Thyroid gland (tissue), 4 donors: ENCODE results near the gene MLH3. TPM values are rescaled to one million over a fixed set of nuclear protein-coding genes. Genes with fewer than 3 reads are reported as not detected.
A peak's percentile ranks its signal among the peaks of the same experiment; 100 is the strongest.

Experiments
- DNase-seq, 2 donors: peaks; one replicate each; pipeline ENCODE4 v3.0.0-alpha.2; 2019
- H3K27ac ChIP-seq, 3 donors: fragments of 200-600 bp; sonication (generic); 1 replicate in 2 of 3; 2 replicates in 1 of 3; pipeline ENCODE4 v1.5.1; 2016 to 2019; ENCODE audit warnings: mild to moderate bottlenecking in 1 of 3, moderate library complexity in 1 of 3
- H3K27me3 ChIP-seq: fragments of 200-600 bp; sonication (generic); one replicate; pipeline ENCODE4 v1.5.1; 2019
- H3K36me3 ChIP-seq, 2 donors: fragments of 200-600 bp; sonication (generic); one replicate each; pipeline ENCODE4 v1.5.1; 2016 to 2019
- H3K4me1 ChIP-seq, 2 donors: fragments of 200-600 bp; sonication (generic); one replicate each; pipeline ENCODE4 v1.5.1; 2017 to 2019
- H3K4me3 ChIP-seq, 3 donors: fragments of 200-600 bp; sonication (generic); replicated peaks in 1 of 3; 1 replicate in 2 of 3; 2 replicates in 1 of 3; pipeline ENCODE4 v1.5.1; 2016; ENCODE audit warnings: mild to moderate bottlenecking in 1 of 3
- H3K9me3 ChIP-seq: fragments of 200-600 bp; sonication (generic); one replicate; pipeline ENCODE4 v1.5.1; 2017
- POLR2A ChIP-seq, 2 donors: fragments of 450-650 bp; IDR thresholded peaks; one replicate each; pipeline ENCODE4 v1.6.1; 2017; ENCODE audit warnings: antibody characterized with exemption in 2 of 2, mild to moderate bottlenecking in 2 of 2, moderate library complexity in 1 of 2
- WGBS, 2 donors: methylation state at CpG; one replicate each; pipeline ENCODE4 v1.1.5; 2017; 5-methylcytosine and 5-hydroxymethylcytosine counted together
- intact Hi-C: fragments of 100-400 bp; cut with DNase I; formaldehyde crosslinking; loops from one replicate; pipeline ENCODE4 v1.15.1; 2023
- total RNA-seq, 4 donors: library from RNA; depleted of rRNA; stranded (reverse); fragments of >200 nt; gene quantifications; one replicate each; pipeline ENCODE4 v1.2.3, GENCODE V29; 2016
- TF ChIP-seq, protein P1 (sequence below), 6 experiments: fragments of 200-600 bp in 3 of 6; fragments of 450-650 bp in 3 of 6; sonication (generic) in 3 of 6; IDR thresholded peaks; one replicate each; pipeline ENCODE4 v1.5.1; 2016 to 2019; ENCODE audit warnings: antibody characterized with exemption in 6 of 6, mild to moderate bottlenecking in 2 of 6, inconsistent platforms in 1 of 6, moderate library complexity in 1 of 6

Gene MLH3
- total RNA-seq, 4 donors from 2014 or later, result 48.1 to 68.1 (median 57.9) TPM

DNA sequence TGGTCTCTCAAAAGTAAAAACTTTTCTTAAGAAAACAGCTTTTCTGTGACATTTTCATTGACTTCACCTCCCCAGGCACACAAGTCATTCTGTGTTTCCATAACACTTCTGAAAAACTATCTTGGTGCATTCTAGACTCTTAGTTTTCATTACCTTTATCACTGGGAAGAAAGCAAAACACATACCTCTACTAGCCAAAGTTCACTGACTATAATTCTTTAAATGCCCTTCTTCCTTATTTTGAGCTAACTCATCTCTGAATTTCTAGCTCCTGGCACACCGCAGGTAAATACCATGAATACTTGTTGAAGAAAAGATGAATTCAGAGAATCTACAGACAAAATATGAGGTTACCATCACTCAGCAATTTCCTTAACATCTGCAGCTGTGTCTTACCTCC, 21.1 kb downstream of the MLH3 start:
- Histone ChIP-seq H3K27me3 (no peaks in the 10 kb centered on the region), H3K4me1 (peaks cover 6 to 25% of the 10 kb centered on the region in 2 donors), H3K27ac (peak overlapping the region in 2 of 3 donors; percentile 43 to 80), H3K4me3 (no peak overlapping the region), H3K9me3 (no peaks in the 10 kb centered on the region), H3K36me3 (peaks cover 5 to 15% of the 10 kb centered on the region in 2 donors)
- 0% methylated on average over 1 of the region's 1 CpG for WGBS, 2 donors
- TF ChIP-seq, protein P1, sequence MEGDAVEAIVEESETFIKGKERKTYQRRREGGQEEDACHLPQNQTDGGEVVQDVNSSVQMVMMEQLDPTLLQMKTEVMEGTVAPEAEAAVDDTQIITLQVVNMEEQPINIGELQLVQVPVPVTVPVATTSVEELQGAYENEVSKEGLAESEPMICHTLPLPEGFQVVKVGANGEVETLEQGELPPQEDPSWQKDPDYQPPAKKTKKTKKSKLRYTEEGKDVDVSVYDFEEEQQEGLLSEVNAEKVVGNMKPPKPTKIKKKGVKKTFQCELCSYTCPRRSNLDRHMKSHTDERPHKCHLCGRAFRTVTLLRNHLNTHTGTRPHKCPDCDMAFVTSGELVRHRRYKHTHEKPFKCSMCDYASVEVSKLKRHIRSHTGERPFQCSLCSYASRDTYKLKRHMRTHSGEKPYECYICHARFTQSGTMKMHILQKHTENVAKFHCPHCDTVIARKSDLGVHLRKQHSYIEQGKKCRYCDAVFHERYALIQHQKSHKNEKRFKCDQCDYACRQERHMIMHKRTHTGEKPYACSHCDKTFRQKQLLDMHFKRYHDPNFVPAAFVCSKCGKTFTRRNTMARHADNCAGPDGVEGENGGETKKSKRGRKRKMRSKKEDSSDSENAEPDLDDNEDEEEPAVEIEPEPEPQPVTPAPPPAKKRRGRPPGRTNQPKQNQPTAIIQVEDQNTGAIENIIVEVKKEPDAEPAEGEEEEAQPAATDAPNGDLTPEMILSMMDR (IDR thresholded peaks at IDR 0.05), result no peak
- no peak for TF ChIP-seq POLR2A (IDR thresholded peaks at IDR 0.05)
- intact Hi-C loops, result no loop called here
- DNase-seq, result no peak

DNA sequence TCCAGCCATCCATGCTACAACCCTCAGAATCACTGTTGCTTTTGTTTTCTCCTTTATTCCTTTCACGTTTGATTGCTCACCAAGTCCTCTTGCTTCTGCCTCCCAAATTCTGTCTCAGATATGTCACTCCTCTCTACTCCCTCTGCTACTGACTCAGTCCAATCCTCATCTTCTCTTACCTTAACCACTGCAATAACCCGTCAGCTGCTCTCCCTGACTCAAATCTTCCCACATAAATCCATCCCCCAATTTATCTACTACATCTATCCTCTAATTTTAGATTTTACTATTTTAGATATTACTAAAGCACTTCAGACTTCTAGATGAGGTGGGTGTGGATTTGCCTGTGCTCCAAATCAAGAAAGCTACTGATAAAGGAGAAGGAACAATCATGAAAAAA, 25.4 kb downstream of the MLH3 start:
- Histone ChIP-seq H3K4me3 (no peak overlapping the region), H3K27ac (peak overlapping the region in 1 of 3 donors; percentile 18), H3K4me1 (peaks cover 12 to 20% of the 10 kb centered on the region in 2 donors), H3K9me3 (no peaks in the 10 kb centered on the region), H3K27me3 (no peaks in the 10 kb centered on the region), H3K36me3 (peaks cover 0 to 6% of the 10 kb centered on the region in 2 donors)
- intact Hi-C loops, result no loop called here
- TF ChIP-seq POLR2A (IDR thresholded peaks at IDR 0.05), result no peak
- TF ChIP-seq, protein P1 (IDR thresholded peaks at IDR 0.05), result no peak
- WGBS, 2 donors, result 95 to 98% methylated on average over 2 of the region's 2 CpGs
- no peak for DNase-seq

DNA sequence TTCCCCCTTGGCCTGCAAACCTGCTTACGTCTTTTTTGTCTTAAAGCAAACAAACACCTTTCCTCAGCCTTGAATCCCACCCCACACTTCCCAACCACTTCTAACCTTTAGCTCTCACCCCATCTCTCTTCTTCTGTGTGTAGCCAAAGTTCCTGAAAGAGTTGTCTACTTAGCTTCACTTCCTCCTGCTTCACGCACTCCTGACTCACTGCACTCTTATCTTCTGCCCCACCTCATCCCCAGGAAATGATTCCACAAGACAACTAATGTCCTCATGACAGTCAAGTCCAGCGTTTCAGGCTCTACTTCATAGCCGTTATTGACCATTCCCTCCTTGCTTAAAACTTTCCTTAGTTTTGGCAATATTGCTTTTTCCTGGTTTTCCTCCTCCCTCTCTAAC, 26.2 kb downstream of the MLH3 start:
- WGBS, 2 donors, result 75 to 79% methylated on average over 4 of the region's 4 CpGs
- H3K4me1 ChIP-seq, result peaks cover 4 to 15% of the 10 kb centered on the region in 2 donors
- peaks cover 4 to 6% of the 10 kb centered on the region in 2 donors for H3K36me3 ChIP-seq
- DNase-seq, result no peak
- intact Hi-C loops, result no loop called here
- H3K27ac ChIP-seq, result peak overlapping the region in 1 of 3 donors; percentile 18
- H3K4me3 ChIP-seq, result no peak overlapping the region
- H3K9me3 ChIP-seq, result no peaks in the 10 kb centered on the region
- H3K27me3 ChIP-seq, result no peaks in the 10 kb centered on the region
- no peak for TF ChIP-seq POLR2A (IDR thresholded peaks at IDR 0.05)
- TF ChIP-seq, protein P1 (IDR thresholded peaks at IDR 0.05), result no peak

DNA sequence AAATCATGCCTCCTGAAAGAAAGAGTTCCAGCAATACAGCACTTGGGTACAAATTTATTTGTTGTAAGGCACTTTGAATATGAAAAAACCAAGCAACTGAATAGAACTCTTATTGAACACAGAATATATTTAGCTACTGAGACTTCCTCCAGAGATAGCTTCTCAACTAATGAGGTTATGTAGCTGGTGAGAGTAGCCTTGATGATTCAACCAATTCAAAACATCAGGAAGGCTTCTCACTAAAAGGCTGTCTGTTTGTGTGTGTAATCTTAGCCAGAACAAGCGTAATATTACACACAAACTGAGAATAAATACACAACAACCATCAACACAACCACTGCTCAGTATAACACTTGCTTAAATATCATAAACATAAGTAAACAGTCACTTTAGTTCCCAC, 28.2 kb downstream of the MLH3 start:
- H3K36me3 ChIP-seq, result peaks cover 9 to 12% of the 10 kb centered on the region in 2 donors
- WGBS, 2 donors, result 93 to 100% methylated on average over 1 of the region's 1 CpG

GRCh38 chr14:75022655-75023054, 28.6 kb downstream of the MLH3 start:
- Histone ChIP-seq H3K4me3 (no peak overlapping the region), H3K9me3 (no peaks in the 10 kb centered on the region), H3K4me1 (peaks cover 9 to 24% of the 10 kb centered on the region in 2 donors), H3K36me3 (peaks cover 11 to 13% of the 10 kb centered on the region in 2 donors), H3K27ac (peak overlapping the region in 1 of 3 donors; percentile 20), H3K27me3 (no peaks in the 10 kb centered on the region)
- TF ChIP-seq, protein P1 (IDR thresholded peaks at IDR 0.05), result peak in 5 of 6 experiments; percentile 10 to 50 (median 42)
- TF ChIP-seq POLR2A (IDR thresholded peaks at IDR 0.05), result no peak
- 64 to 71% methylated on average over 8 of the region's 8 CpGs for WGBS, 2 donors
- intact Hi-C loops, result no loop called here
- DNase-seq, result peak; percentile 71

More for the DNA sequence above, 28.2 kb downstream of the MLH3 start:
- Histone ChIP-seq H3K27ac (peak overlapping the region in 1 of 3 donors; percentile 20), H3K27me3 (no peaks in the 10 kb centered on the region), H3K4me1 (peaks cover 9 to 23% of the 10 kb centered on the region in 2 donors), H3K9me3 (no peaks in the 10 kb centered on the region), H3K4me3 (no peak overlapping the region)
- TF ChIP-seq POLR2A (IDR thresholded peaks at IDR 0.05), result no peak
- TF ChIP-seq, protein P1 (IDR thresholded peaks at IDR 0.05), result no peak
- DNase-seq, result no peak
- intact Hi-C loops, result no loop called here
